Endodermal cell (in vitro differentiated cells): Measurements from ENCODE around the gene TSKS. TPM values are rescaled to one million over a fixed set of nuclear protein-coding genes. Genes with fewer than 3 reads are reported as not detected.

ENCODE experiments used
- DNase-seq: peaks from one replicate; pipeline ENCODE4 v3.0.0-alpha.2; 2017
- H3K27ac ChIP-seq: 2 replicates; pipeline ENCODE4 v1.5.1; 2013; ENCODE audit warnings: mild to moderate bottlenecking, low read depth, low read length, moderate library complexity
- H3K27me3 ChIP-seq: 2 replicates; pipeline ENCODE4 v1.6.1; 2013; ENCODE audit warnings: mild to moderate bottlenecking, low read length, moderate library complexity; ENCODE audit not compliant: insufficient read depth, control insufficient read depth, poor library complexity, severe bottlenecking
- H3K36me3 ChIP-seq: 2 replicates; pipeline ENCODE4 v1.7.0; 2013; ENCODE audit warnings: mild to moderate bottlenecking, low read length, moderate library complexity; ENCODE audit not compliant: control insufficient read depth, insufficient read depth
- H3K4me1 ChIP-seq: one replicate; pipeline ENCODE4 v1.7.0; 2013; ENCODE audit warnings: low read length; ENCODE audit not compliant: control insufficient read depth, insufficient read depth
- H3K4me3 ChIP-seq: 2 replicates; pipeline ENCODE4 v1.5.1; 2013; ENCODE audit warnings: mild to moderate bottlenecking, low read length, moderate library complexity
- H3K9ac ChIP-seq: 2 replicates; pipeline ENCODE4 v1.6.1; 2013; ENCODE audit warnings: mild to moderate bottlenecking, low read length, moderate library complexity; ENCODE audit not compliant: poor library complexity, severe bottlenecking; ENCODE audit errors: extremely low read depth
- H3K9me3 ChIP-seq: 2 replicates; pipeline ENCODE4 v1.6.1; 2013; ENCODE audit warnings: mild to moderate bottlenecking, low read length, moderate library complexity; ENCODE audit not compliant: control insufficient read depth
- H3K27ac Mint-ChIP-seq: 2 replicates; pipeline ENCODE4 v1.8.0; 2020; ENCODE audit warnings: mixed read lengths
- H3K27me3 Mint-ChIP-seq: 2 replicates; pipeline ENCODE4 v1.8.0; 2021; ENCODE audit warnings: mild to moderate bottlenecking, mixed read lengths; ENCODE audit not compliant: insufficient read depth
- H3K36me3 Mint-ChIP-seq: 2 replicates; pipeline ENCODE4 v1.8.0; 2020; ENCODE audit warnings: low read depth, mixed read lengths
- H3K4me1 Mint-ChIP-seq: 2 replicates; pipeline ENCODE4 v1.8.0; 2020; ENCODE audit warnings: mixed read lengths
- H3K4me3 Mint-ChIP-seq: 2 replicates; pipeline ENCODE4 v1.8.0; 2020; ENCODE audit warnings: mild to moderate bottlenecking, moderate library complexity, mixed read lengths
- H3K9me3 Mint-ChIP-seq: 2 replicates; pipeline ENCODE4 v1.8.0; 2020; ENCODE audit warnings: mild to moderate bottlenecking, mixed read lengths
- CTCF ChIP-seq: fragments of 200-600 bp; sonication (generic); conservative IDR thresholded peaks from 2 replicates; pipeline ENCODE4 v1.5.0; 2021; ENCODE audit warnings: antibody characterized with exemption, mild to moderate bottlenecking
- WGBS, 2 experiments: methylation state at CpG; one replicate each; pipeline versions ENCODE4 v1.1.5 to v1.1.7; 2013; ENCODE audit warnings: missing lambda C conversion rate in 2 of 2, mixed read lengths in 1 of 2; ENCODE audit not compliant: insufficient coverage in 1 of 2, insufficient read length in 1 of 2; 5-methylcytosine and 5-hydroxymethylcytosine counted together
- total RNA-seq, 2 donors: library from RNA; stranded (reverse); fragmentation: NEBNext Ultra II Directional in 1 of 2; extraction: Animal tissue kit (Norgen Biotek cat#: 25700) in 1 of 2; gene quantifications; 2 replicates in 1 of 2; 3 replicates in 1 of 2; pipeline ENCODE4 v1.2.1, GENCODE V29; 2021

TSKS gene
- total RNA-seq, 2 donors from 2014 or later: 0.31 TPM; not detected in 1

GRCh38 chr19:49749055-49749716 lies 13.9 kb downstream of the TSKS start:
- H3K9me3 ChIP-seq: peaks cover 12% of the 10 kb centered on the region
- H3K4me1 ChIP-seq: no peaks in the 10 kb centered on the region
- no peak overlapping the region for H3K27ac ChIP-seq
- DNase-seq: peak; percentile 59
- no peaks in the 10 kb centered on the region for H3K36me3 Mint-ChIP-seq
- 85 to 87% methylated on average over 5 to 6 of the region's 6 CpGs for WGBS, 2 experiments
- TF ChIP-seq CTCF: no peak
- H3K27ac Mint-ChIP-seq: no peak overlapping the region
- H3K27me3 Mint-ChIP-seq: peaks cover 16% of the 10 kb centered on the region
- no peak overlapping the region for H3K4me3 ChIP-seq
- no peak overlapping the region for H3K4me3 Mint-ChIP-seq
- H3K36me3 ChIP-seq: no peaks in the 10 kb centered on the region
- H3K9me3 Mint-ChIP-seq: peaks cover 24% of the 10 kb centered on the region
- no peaks in the 10 kb centered on the region for H3K4me1 Mint-ChIP-seq
- no peak overlapping the region for H3K9ac ChIP-seq
- H3K27me3 ChIP-seq: no peaks in the 10 kb centered on the region

DNA sequence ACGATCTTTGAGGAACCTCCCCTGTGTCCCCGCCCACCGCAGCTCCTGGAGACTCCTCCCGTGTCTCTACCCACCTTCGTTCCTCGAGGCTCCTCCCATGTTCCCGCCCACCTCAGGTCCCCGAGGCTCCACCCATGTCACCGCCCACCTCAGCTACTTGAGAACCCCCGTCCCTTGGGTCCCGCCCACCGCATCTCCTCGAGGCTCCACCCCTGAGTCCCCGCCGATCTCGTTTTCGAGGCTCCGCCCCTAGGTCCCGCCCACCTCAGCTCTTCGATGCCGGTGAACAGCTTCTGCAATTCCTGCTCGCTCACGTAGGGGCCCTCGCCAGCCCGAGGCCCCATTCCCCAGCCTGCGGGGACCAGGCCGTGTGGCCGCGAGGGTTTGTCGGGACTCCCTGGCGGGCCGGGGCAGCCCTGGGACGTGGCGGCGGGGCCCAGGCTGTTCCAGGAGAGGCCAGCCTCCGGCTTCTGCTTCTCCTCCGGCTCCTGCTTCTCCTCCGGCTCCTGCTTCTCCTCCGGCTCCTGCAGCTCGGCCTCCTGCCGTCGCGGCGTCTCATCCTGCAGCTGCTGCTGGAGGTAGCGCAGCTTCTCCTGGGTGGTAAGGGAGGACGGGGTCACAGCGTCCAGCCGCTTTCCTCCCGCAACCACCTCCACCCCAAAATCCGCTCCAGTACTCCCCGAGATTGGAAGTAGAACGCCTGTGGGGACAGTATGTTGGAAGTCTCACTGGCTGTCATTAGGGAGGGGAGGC lies 16.7 kb downstream of the TSKS start:
- H3K4me1 ChIP-seq: no peaks in the 10 kb centered on the region
- Mint-ChIP-seq H3K27me3 (peaks cover 16% of the 10 kb centered on the region), H3K9me3 (peaks cover 15% of the 10 kb centered on the region), H3K4me1 (no peaks in the 10 kb centered on the region), H3K4me3 (no peak overlapping the region), H3K27ac (no peak overlapping the region), H3K36me3 (no peaks in the 10 kb centered on the region)
- WGBS, 2 experiments: 84 to 85% methylated on average over 34 to 52 of the region's 52 CpGs
- H3K27ac ChIP-seq: no peak overlapping the region
- TF ChIP-seq CTCF: no peak
- peak; percentile 96 for DNase-seq
- no peaks in the 10 kb centered on the region for H3K27me3 ChIP-seq
- H3K9ac ChIP-seq: no peak overlapping the region
- H3K4me3 ChIP-seq: no peak overlapping the region
- H3K9me3 ChIP-seq: no peaks in the 10 kb centered on the region
- H3K36me3 ChIP-seq: no peaks in the 10 kb centered on the region

- Mint-ChIP-seq H3K27me3 (peaks cover 16% of the 10 kb centered on the region), H3K4me1 (no peaks in the 10 kb centered on the region), H3K36me3 (no peaks in the 10 kb centered on the region), H3K27ac (no peak overlapping the region), H3K4me3 (no peak overlapping the region), H3K9me3 (peaks cover 13% of the 10 kb centered on the region)
- DNase-seq: peak; percentile 72
- Histone ChIP-seq H3K9ac (no peak overlapping the region), H3K27ac (no peak overlapping the region), H3K4me1 (no peaks in the 10 kb centered on the region), H3K27me3 (no peaks in the 10 kb centered on the region), H3K36me3 (no peaks in the 10 kb centered on the region), H3K4me3 (no peak overlapping the region), H3K9me3 (no peaks in the 10 kb centered on the region)
- WGBS, 2 experiments: 88 to 92% methylated on average over 5 to 23 of the region's 23 CpGs
- no peak for TF ChIP-seq CTCF
Measured at GRCh38 chr19:49744946-49745381, 18.1 kb downstream of the TSKS start.
